Mammary epithelial cell (primary cell): ENCODE data around the gene RFWD3.

Experiments
- CTCF ChIP-seq, 2 donors: IDR thresholded peaks in 1 of 2; conservative IDR thresholded peaks in 1 of 2; 2 replicates each; pipeline ENCODE4 v1.5.1; 2011 to 2012; ENCODE audit warnings: inconsistent platforms in 2 of 2, low read length in 2 of 2, mild to moderate bottlenecking in 2 of 2, control low read depth in 1 of 2, low read depth in 1 of 2; ENCODE audit not compliant: insufficient read depth in 1 of 2; ENCODE audit errors: extremely low read depth in 1 of 2
- EZH2 ChIP-seq: IDR thresholded peaks from 2 replicates; pipeline ENCODE4 v1.6.1; 2012; ENCODE audit warnings: low read length, inconsistent platforms, borderline replicate concordance

- TF ChIP-seq CTCF (conservative IDR thresholded peaks at IDR 0.05 in 1 of 2, IDR thresholded peaks at IDR 0.05 in 1 of 2; ENCODE audit: extremely low read depth in 1 of 2, insufficient read depth in 1 of 2, low read depth in 1 of 2, low read length in 2 of 2) (no peak), EZH2 (no peak)
Observed at GRCh38 chr16:74606521-74607309, 60.0 kb downstream of the RFWD3 start, which contains the start of gene GLG1.
